H1 (cell line): Measurements from ENCODE around the gene WWP2. TPM values are rescaled to one million over a fixed set of nuclear protein-coding genes. Genes with fewer than 3 reads are reported as not detected.

ENCODE experiments used
- CTCF ChIA-PET: fragments of 300-600 bp; sonication (Branson Sonifier 250); formaldehyde crosslinking; loops from one replicate; lab custom pipeline; 2021; ENCODE audit not compliant: partially characterized antibody; lab: Charles Lee
- POLR2A ChIA-PET: fragments of 300-600 bp; sonication (Branson Sonifier 250); formaldehyde crosslinking; loops from one replicate; lab custom pipeline; 2021; ENCODE audit warnings: inconsistent platforms; ENCODE audit not compliant: partially characterized antibody; lab: Charles Lee
- DNase-seq, 2 experiments: peaks; one replicate each; pipeline versions ENCODE4 v3.0.0 to v3.0.0-alpha.2; 2010 to 2022; ENCODE audit warnings: low spot score in 2 of 2, low read depth in 1 of 2, mixed read lengths in 1 of 2
- FAIRE-seq: peaks from 2 replicates; lab custom pipeline; 2011; peaks lifted over from hg19 to GRCh38; lab: Jason Lieb, UNC
- H2AFZ ChIP-seq: 2 replicates; pipeline ENCODE4 v1.8.1; 2012; ENCODE audit warnings: low read length, inconsistent platforms
- H2AK5ac ChIP-seq: 2 replicates; pipeline ENCODE4 v1.6.1; 2013; ENCODE audit warnings: low read depth, low read length
- H2BK120ac ChIP-seq: replicated peaks from 2 replicates; pipeline ENCODE3; 2013; ENCODE audit warnings: low read depth, low read length, inconsistent platforms
- H2BK12ac ChIP-seq: 2 replicates; pipeline ENCODE4 v1.6.1; 2013; ENCODE audit warnings: low read depth, low read length
- H2BK15ac ChIP-seq: 2 replicates; pipeline ENCODE4 v1.6.1; 2013; ENCODE audit warnings: low read length
- H2BK20ac ChIP-seq: 2 replicates; pipeline ENCODE4 v1.6.1; 2013; ENCODE audit warnings: low read length
- H2BK5ac ChIP-seq: 2 replicates; pipeline ENCODE4 v1.6.1; 2013; ENCODE audit warnings: low read depth, low read length
- H3K14ac ChIP-seq: 2 replicates; pipeline ENCODE4 v1.6.1; 2013; ENCODE audit warnings: inconsistent platforms; ENCODE audit not compliant: insufficient read length
- H3K18ac ChIP-seq: 2 replicates; pipeline ENCODE4 v1.6.1; 2013; ENCODE audit warnings: low read length; ENCODE audit errors: extremely low read depth
- H3K23ac ChIP-seq: 2 replicates; pipeline ENCODE4 v1.6.1; 2013; ENCODE audit warnings: inconsistent platforms; ENCODE audit not compliant: insufficient read length
- H3K23me2 ChIP-seq: 2 replicates; pipeline ENCODE4 v1.6.1; 2013; ENCODE audit warnings: low read depth, low read length
- H3K27ac ChIP-seq: 2 replicates; pipeline ENCODE4 v1.6.1; 2011; ENCODE audit warnings: low read depth, low read length, inconsistent platforms
- H3K27me3 ChIP-seq, 4 experiments: replicated peaks in 1 of 4; 1 replicate in 1 of 4; 2 replicates in 3 of 4; pipeline versions ENCODE4 v1.6.1 to v1.8.1; 2011 to 2013; ENCODE audit warnings: low read length in 3 of 4, mild to moderate bottlenecking in 3 of 4, inconsistent platforms in 2 of 4, mixed read lengths in 2 of 4, moderate library complexity in 1 of 4; ENCODE audit not compliant: control insufficient read depth in 3 of 4, insufficient read depth in 3 of 4; ENCODE audit errors: extremely low read depth in 1 of 4
- H3K36me3 ChIP-seq, 4 experiments: 2 replicates each; pipeline versions ENCODE4 v1.6.1 to v1.8.1; 2011 to 2013; ENCODE audit warnings: mild to moderate bottlenecking in 4 of 4, low read length in 3 of 4, moderate library complexity in 2 of 4, control low read depth in 1 of 4, inconsistent platforms in 1 of 4; ENCODE audit not compliant: insufficient read depth in 4 of 4, control insufficient read depth in 2 of 4
- H3K4ac ChIP-seq: replicated peaks from 2 replicates; pipeline ENCODE3; 2013; ENCODE audit warnings: low read length, low read depth, mixed read lengths, inconsistent platforms; ENCODE audit not compliant: insufficient read length
- H3K4me1 ChIP-seq, 4 experiments: replicated peaks in 1 of 4; 1 replicate in 1 of 4; 2 replicates in 3 of 4; pipeline versions ENCODE4 v1.6.1 to v1.8.1; 2011 to 2013; ENCODE audit warnings: low read length in 3 of 4, inconsistent platforms in 2 of 4, mixed read lengths in 1 of 4; ENCODE audit not compliant: insufficient read depth in 4 of 4, control insufficient read depth in 3 of 4
- H3K4me2 ChIP-seq, 2 experiments: 2 replicates each; pipeline versions ENCODE4 v1.6.1 to v1.8.1; 2011 to 2013; ENCODE audit warnings: low read depth in 2 of 2, low read length in 2 of 2, control low read depth in 1 of 2, inconsistent platforms in 1 of 2, mild to moderate bottlenecking in 1 of 2; ENCODE audit not compliant: insufficient read depth in 1 of 2
- H3K4me3 ChIP-seq, 4 experiments: fragments of 200-600, 300-600 bp in 1 of 4; sonication (generic), shearing (Covaris generic), sonication (Bioruptor Twin) in 1 of 4; 2 replicates each; pipeline versions ENCODE4 v1.5.1 to v1.8.1; 2011 to 2016; ENCODE audit warnings: low read length in 4 of 4, low read depth in 3 of 4, control low read depth in 2 of 4, inconsistent platforms in 2 of 4, mild to moderate bottlenecking in 2 of 4, mixed read lengths in 1 of 4, moderate library complexity in 1 of 4; ENCODE audit not compliant: insufficient read depth in 2 of 4; ENCODE audit errors: extremely low read depth in 1 of 4
- H3K56ac ChIP-seq: replicated peaks from 2 replicates; pipeline ENCODE3; 2013; ENCODE audit warnings: low read depth, mild to moderate bottlenecking, mixed read lengths, low read length, inconsistent platforms; ENCODE audit not compliant: insufficient read length
- H3K79me1 ChIP-seq: 2 replicates; pipeline ENCODE4 v1.6.1; 2013; ENCODE audit warnings: low read depth, low read length, control low read depth
- H3K79me2 ChIP-seq, 2 experiments: 2 replicates each; pipeline versions ENCODE4 v1.6.1 to v1.8.1; 2012 to 2013; ENCODE audit warnings: low read length in 2 of 2, mild to moderate bottlenecking in 2 of 2, inconsistent platforms in 1 of 2; ENCODE audit not compliant: insufficient read depth in 2 of 2, control insufficient read depth in 1 of 2
- H3K9ac ChIP-seq, 4 experiments: replicated peaks in 1 of 4; 1 replicate in 1 of 4; 2 replicates in 3 of 4; pipeline versions ENCODE4 v1.6.1 to v1.8.1; 2011 to 2013; ENCODE audit warnings: low read depth in 3 of 4, low read length in 3 of 4, control low read depth in 2 of 4, mild to moderate bottlenecking in 2 of 4, moderate library complexity in 2 of 4, inconsistent platforms in 1 of 4; ENCODE audit errors: extremely low read depth in 1 of 4
- H3K9me3 ChIP-seq, 2 experiments: 2 replicates each; pipeline versions ENCODE4 v1.6.1 to v1.8.1; 2012 to 2013; ENCODE audit warnings: mild to moderate bottlenecking in 2 of 2, moderate library complexity in 2 of 2, control low read depth in 1 of 2, inconsistent platforms in 1 of 2, low read depth in 1 of 2, low read length in 1 of 2, mixed read lengths in 1 of 2; ENCODE audit not compliant: insufficient read depth in 2 of 2
- H4K20me1 ChIP-seq, 2 experiments: replicated peaks in 1 of 2; 2 replicates each; pipeline versions ENCODE3 to v1.8.1; 2011 to 2013; ENCODE audit warnings: inconsistent platforms in 2 of 2, low read length in 2 of 2, mild to moderate bottlenecking in 1 of 2; ENCODE audit not compliant: insufficient read depth in 2 of 2, control insufficient read depth in 1 of 2
- H4K5ac ChIP-seq: 2 replicates; pipeline ENCODE4 v1.6.1; 2013; ENCODE audit warnings: low read length, low read depth, mixed read lengths, inconsistent platforms; ENCODE audit not compliant: insufficient read length
- H4K8ac ChIP-seq: 2 replicates; pipeline ENCODE4 v1.8.0; 2013; ENCODE audit warnings: mild to moderate bottlenecking, moderate library complexity, low read length, inconsistent platforms; ENCODE audit not compliant: insufficient read depth; ENCODE audit errors: extremely low read depth
- H4K91ac ChIP-seq: replicated peaks from 2 replicates; pipeline ENCODE3; 2013; ENCODE audit warnings: low read length, mixed read lengths, inconsistent platforms; ENCODE audit not compliant: insufficient read length
- CBX5 ChIP-seq: fragments of 300-800, 300-1000 bp; sonication (generic); IDR thresholded peaks from 2 replicates; pipeline ENCODE4 v1.7.1; 2016; ENCODE audit warnings: antibody characterized with exemption, low read length, low read depth
- EZH2 ChIP-seq: fragments of 200-600 bp; sonication (generic); IDR thresholded peaks from 2 replicates; pipeline ENCODE4 v1.7.1; 2012; ENCODE audit warnings: low read depth, mild to moderate bottlenecking, moderate library complexity, low read length, inconsistent platforms; ENCODE audit not compliant: severe bottlenecking
- SUZ12 ChIP-seq: fragments of 200-600 bp; sonication (generic); IDR thresholded peaks from 2 replicates; pipeline ENCODE4 v1.6.1; 2012; ENCODE audit warnings: mild to moderate bottlenecking, inconsistent platforms, low read length, moderate library complexity, mixed read lengths
- WGBS, 2 experiments: shearing (Covaris generic) in 1 of 2; methylation state at CpG; one replicate each; pipeline versions ENCODE4 v1.1.6 to v1.1.7; 2013 to 2015; ENCODE audit warnings: low lambda C conversion rate in 2 of 2, mixed read lengths in 2 of 2, inconsistent platforms in 1 of 2, low coverage in 1 of 2, missing lambda C conversion rate in 1 of 2; ENCODE audit not compliant: insufficient replicate concordance in 2 of 2, insufficient coverage in 1 of 2, insufficient read length in 1 of 2; ENCODE audit errors: extremely low coverage in 1 of 2, missing lambda C conversion rate in 1 of 2; 5-methylcytosine and 5-hydroxymethylcytosine counted together
- polyA plus RNA-seq, 7 experiments: library from polyadenylated mRNA; depleted of rRNA in 3 of 7; stranded (reverse) in 5 of 7; unstranded in 2 of 7; fragments of >200 nt in 5 of 7; fragments of 200-250 nt in 2 of 7; gene quantifications; 1 replicate in 5 of 7; 2 replicates in 1 of 7; 4 replicates in 1 of 7; pipeline versions ENCODE4 v1.2.1 to v1.2.3, GENCODE V29; 2011 to 2013; ENCODE audit warnings: missing spikeins in 2 of 7, mixed read lengths in 2 of 7
- total RNA-seq: library from RNA; stranded (reverse); fragmentation: NEBNext Ultra II Directional; extraction: Animal tissue kit (Norgen Biotek cat#: 25700); gene quantifications from 2 replicates; pipeline ENCODE4 v1.2.1, GENCODE V29; 2021

WWP2 gene
- total and polyA plus RNA-seq, 2 of the 8 experiments (the other 6 are each of a cell fraction or from before 2014, with no cell fraction given), result 14.1 to 42.2 TPM

DNA sequence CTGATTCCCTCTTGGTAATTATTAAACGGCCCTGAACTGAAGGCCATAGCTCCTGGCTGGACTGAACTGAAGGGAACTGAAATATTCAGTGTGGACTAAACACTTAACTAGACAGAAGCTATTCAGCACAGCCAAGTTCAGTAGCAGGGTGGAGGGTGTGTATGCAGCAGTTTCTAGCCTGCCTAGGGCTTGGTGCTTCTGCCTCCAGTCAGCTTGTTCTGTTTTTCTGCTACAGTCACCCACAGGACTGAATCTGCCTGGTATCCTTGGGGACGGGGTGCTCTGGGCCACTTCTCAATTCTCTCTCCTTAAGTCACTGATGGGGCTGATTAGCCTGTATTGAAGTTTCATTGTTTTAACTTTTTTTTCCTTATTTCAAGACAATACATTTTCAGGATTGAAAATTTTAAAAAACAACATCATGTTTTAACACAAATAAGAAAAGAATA, 77.1 kb downstream of the WWP2 start:
- no peaks in the 10 kb centered on the region for H3K79me2 ChIP-seq

More for the DNA sequence above, 77.1 kb downstream of the WWP2 start:
- Histone ChIP-seq H4K91ac (no peak overlapping the region), H4K5ac (no peak overlapping the region), H2BK12ac (no peak overlapping the region), H2AK5ac (no peak overlapping the region), H3K56ac (no peak overlapping the region), H3K4me2 (no peak overlapping the region), H2AFZ (no peak overlapping the region), H3K9ac (no peak overlapping the region), H3K36me3 (peaks cover 0 to 3% (median 1%) of the 10 kb centered on the region in 4 experiments; a peak in 3 of 8 replicates), H2BK120ac (no peak overlapping the region), H3K18ac (no peak overlapping the region), H2BK20ac (no peak overlapping the region), H3K27ac (no peak overlapping the region), H3K4me3 (no peak overlapping the region), H3K23ac (no peak overlapping the region), H2BK15ac (no peak overlapping the region), H3K27me3 (no peaks in the 10 kb centered on the region), H4K20me1 (no peaks in the 10 kb centered on the region), H2BK5ac (no peak overlapping the region), H3K4ac (no peak overlapping the region), H3K79me1 (no peaks in the 10 kb centered on the region), H3K14ac (no peak overlapping the region), H3K9me3 (no peaks in the 10 kb centered on the region), H3K4me1 (no peaks in the 10 kb centered on the region), H4K8ac (no peak overlapping the region), H3K23me2 (no peaks in the 10 kb centered on the region)
- TF ChIP-seq SUZ12, result no peak
- TF ChIP-seq CBX5, result no peak
- TF ChIP-seq EZH2, result no peak
- 56% methylated on average over 2 of the region's 2 CpGs; no CpG with 5 or more reads in 1 of the 2 experiments for WGBS, 2 experiments
- FAIRE-seq, result no peak
- no peak for DNase-seq
- CTCF ChIA-PET, result interaction anchor here (0.6 to 1.4 kb wide), 7 partner anchors 10 to 91 kb away, joined by 3 to 7 read pairs (median 3); no protein-coding TSS in a partner anchor
- POLR2A ChIA-PET, result interaction anchor here (1.2 kb wide), 1 partner anchor 12 kb away, joined by 3 read pairs; no protein-coding TSS in a partner anchor
